Measurements from ENCODE around the gene REV1. TPM values are rescaled to one million over a fixed set of nuclear protein-coding genes. Genes with fewer than 3 reads are reported as not detected.

The REV1 gene
- total and polyA plus RNA-seq, 2 of the 8 experiments (the other 6 are each of a cell fraction or from before 2014, with no cell fraction given) = 16.6 to 34.3 TPM

DNA sequence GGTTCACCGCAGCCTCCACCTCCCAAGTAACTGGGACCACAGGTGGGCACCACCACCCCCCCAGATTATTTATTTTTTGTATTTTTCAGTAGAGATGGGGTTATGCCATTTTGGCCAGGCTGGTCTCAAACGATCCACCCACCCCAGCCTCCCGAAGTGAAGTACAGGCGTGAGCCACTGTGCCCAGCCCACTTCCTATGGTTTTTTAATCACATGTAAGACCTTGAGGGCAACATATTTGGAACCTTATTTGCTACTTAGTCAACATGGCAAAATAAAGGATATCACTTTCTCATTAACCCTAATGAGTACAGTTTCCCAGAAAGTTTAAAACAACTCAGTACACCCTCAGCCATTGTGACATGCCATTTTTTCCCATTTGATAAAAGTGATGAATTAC is 88.0 kb downstream of the REV1 start (continued):
- TF ChIP-seq SIN3A (conservative IDR thresholded peaks at IDR 0.05 in 1 of 2, IDR thresholded peaks at IDR 0.05 in 1 of 2; ENCODE audit: low read depth in 1 of 2, low read length in 2 of 2) = no peak
- TF ChIP-seq RXRA (IDR thresholded peaks at IDR 0.05; ENCODE audit: insufficient read depth, low read depth, low read length) = no peak
- TF ChIP-seq SUZ12 (IDR thresholded peaks at IDR 0.05; ENCODE audit: low read length) = no peak
- TF ChIP-seq SP4 (IDR thresholded peaks at IDR 0.05; ENCODE audit: low read length) = no peak

All from H1 (cell line).